ENCODE results near the gene WSCD2.

WSCD2 gene

GRCh38 chr12:108109504-108109903, 19.6 kb upstream of the WSCD2 start:
- DNase-seq, result no peak

- DNase-seq, result no peak
Measured at GRCh38 chr12:108109954-108110353, 19.1 kb upstream of the WSCD2 start.

- DNase-seq, result no peak
Measured at GRCh38 chr12:108110844-108111243, 18.2 kb upstream of the WSCD2 start.

GRCh38 chr12:108112832-108113556, 16.1 kb upstream of the WSCD2 start:
- no peak for DNase-seq

GRCh38 chr12:108115123-108116121, 13.7 kb upstream of the WSCD2 start:
- no peak for DNase-seq

GRCh38 chr12:108116254-108116653, 12.8 kb upstream of the WSCD2 start:
- DNase-seq, result no peak

GRCh38 chr12:108116699-108117098, 12.4 kb upstream of the WSCD2 start:
- DNase-seq, result no peak

GRCh38 chr12:108117163-108117849, 11.8 kb upstream of the WSCD2 start:
- DNase-seq, result no peak

- DNase-seq, result no peak
Measured at GRCh38 chr12:108117902-108118301, 11.2 kb upstream of the WSCD2 start.

- DNase-seq, result no peak
Measured at GRCh38 chr12:108119126-108119973, 9.7 kb upstream of the WSCD2 start.

- DNase-seq, result no peak
Measured at GRCh38 chr12:108119974-108120862, 8.9 kb upstream of the WSCD2 start.

- DNase-seq, result no peak
Measured at GRCh38 chr12:108120863-108121165, 8.3 kb upstream of the WSCD2 start.

GRCh38 chr12:108121320-108121719, 7.8 kb upstream of the WSCD2 start:
- DNase-seq, result no peak

GRCh38 chr12:108121728-108122471, 7.2 kb upstream of the WSCD2 start:
- DNase-seq, result no peak

GRCh38 chr12:108122644-108123043, 6.4 kb upstream of the WSCD2 start:
- no peak for DNase-seq

GRCh38 chr12:108123402-108123801, 5.7 kb upstream of the WSCD2 start:
- no peak for DNase-seq

GRCh38 chr12:108125073-108125472, 4.0 kb upstream of the WSCD2 start:
- DNase-seq, result no peak

GRCh38 chr12:108126212-108126611, 2.9 kb upstream of the WSCD2 start:
- DNase-seq, result no peak

- DNase-seq, result no peak
Measured at GRCh38 chr12:108126990-108127501, 2.0 kb upstream of the WSCD2 start.

- DNase-seq, result no peak
Measured at GRCh38 chr12:108127654-108128053, 1.4 kb upstream of the WSCD2 start.
